Measurements from ENCODE around the gene LRCH3. TPM values are rescaled to one million over a fixed set of nuclear protein-coding genes. Genes with fewer than 3 reads are reported as not detected.

Gene LRCH3
- total and polyA plus RNA-seq, 2 of the 13 experiments (the other 11 are each of a cell fraction or from before 2014, with no cell fraction given): 25.5 to 103 TPM

DNA sequence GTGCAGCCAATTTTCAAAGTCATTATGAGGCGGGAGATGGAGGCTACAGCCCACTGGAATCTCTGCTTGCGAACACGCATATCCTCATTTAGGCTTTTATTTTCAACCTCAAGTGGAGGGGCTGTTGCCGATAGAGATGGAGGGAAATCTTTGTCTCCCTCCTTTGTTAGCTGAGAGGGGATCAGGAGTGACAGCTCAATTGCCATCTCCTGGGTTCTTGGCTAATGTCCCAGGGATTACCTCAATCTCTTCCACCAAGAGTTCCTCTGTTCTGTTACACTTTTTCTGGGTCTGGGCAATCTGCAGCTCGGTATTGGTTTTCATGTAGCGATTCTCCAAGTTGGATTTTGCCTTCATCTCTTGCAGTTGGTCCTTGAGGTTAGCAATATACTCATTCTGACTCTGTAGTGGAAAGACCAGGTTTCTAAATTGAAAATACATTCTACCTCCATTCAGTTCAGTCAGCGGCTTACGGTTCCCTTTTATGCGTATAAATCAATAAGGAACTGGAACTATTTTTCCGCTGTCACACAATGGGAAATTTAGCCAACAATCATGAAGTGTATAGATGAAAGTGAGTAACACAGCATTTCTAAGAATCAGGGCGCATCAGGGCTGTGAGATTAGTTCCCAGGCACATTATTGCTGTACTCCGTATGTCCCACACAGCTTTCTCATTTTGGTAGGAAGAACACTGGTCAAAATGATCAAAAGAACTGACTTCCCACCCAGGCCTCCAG is 122.8 kb downstream of the LRCH3 start:
- ChIA-PET POLR2A (no interaction called here), CTCF (ENCODE audit: low intra/inter-chr PET ratio, low total read pairs) (no interaction called here)
- Histone ChIP-seq H3K4me1 (ENCODE audit: insufficient read depth, low read length) (no peaks in the 10 kb centered on the region), H3K9ac (ENCODE audit: insufficient read depth, low read depth, low read length) (no peak overlapping the region), H2AFZ (ENCODE audit: low read length) (no peak overlapping the region), H3K9me3 (ENCODE audit: low read length) (no peaks in the 10 kb centered on the region), H3K27ac (ENCODE audit: extremely low read length, insufficient read depth, low read length) (no peak overlapping the region), H3K4me2 (ENCODE audit: low read depth, low read length) (no peak overlapping the region), H3K4me3 (replicated peaks in 1 of 3; ENCODE audit: insufficient read depth in 1 of 3, low read depth in 2 of 3, low read length in 3 of 3) (no peak overlapping the region), H3K79me2 (ENCODE audit: insufficient read depth, low read length) (no peaks in the 10 kb centered on the region), H3K27me3 (ENCODE audit: control insufficient read depth in 1 of 2, insufficient read depth in 2 of 2, low read length in 2 of 2) (no peaks in the 10 kb centered on the region), H4K20me1 (ENCODE audit: insufficient read depth, low read length) (no peaks in the 10 kb centered on the region), H3K36me3 (replicated peaks in 1 of 2; ENCODE audit: control insufficient read depth in 1 of 2, insufficient read depth in 2 of 2, low read length in 2 of 2) (no peaks in the 10 kb centered on the region)
- DNase-seq (ENCODE audit: low spot score) (no peak), FAIRE-seq (no peak), ATAC-seq (no peak)
- BruUV-seq (replicated peaks): no TSS peak
- WGBS (ENCODE audit: low lambda C conversion rate): 79% methylated on average over 12 of the region's 12 CpGs
- intact Hi-C loops (cut with micrococcal nuclease; ENCODE audit: unreplicated experiment): no loop called here
- in situ Hi-C loops (cut with HindIII; ENCODE audit: extremely low pct_ligation_motif_present, low pct_unique_long_range_greater_than_20kb): no loop called here
- TF ChIP-seq RFX3 (CRISPR knock-in tag; IDR thresholded peaks at IDR 0.05) (no peak), NRL (CRISPR knock-in tag; IDR thresholded peaks at IDR 0.05; ENCODE audit: borderline replicate concordance) (no peak), ZNF225 (CRISPR knock-in tag; IDR thresholded peaks at IDR 0.05) (no peak), ZNF550 (CRISPR knock-in tag; IDR thresholded peaks at IDR 0.05; ENCODE audit: borderline replicate concordance) (no peak), RFXAP (CRISPR knock-in tag; IDR thresholded peaks at IDR 0.05; ENCODE audit: borderline replicate concordance) (no peak), FOXA3 (CRISPR knock-in tag; IDR thresholded peaks at IDR 0.05) (no peak), ZFP90 (CRISPR knock-in tag; IDR thresholded peaks at IDR 0.05; ENCODE audit: borderline replicate concordance) (no peak)
- TF ChIP-seq, protein P1, sequence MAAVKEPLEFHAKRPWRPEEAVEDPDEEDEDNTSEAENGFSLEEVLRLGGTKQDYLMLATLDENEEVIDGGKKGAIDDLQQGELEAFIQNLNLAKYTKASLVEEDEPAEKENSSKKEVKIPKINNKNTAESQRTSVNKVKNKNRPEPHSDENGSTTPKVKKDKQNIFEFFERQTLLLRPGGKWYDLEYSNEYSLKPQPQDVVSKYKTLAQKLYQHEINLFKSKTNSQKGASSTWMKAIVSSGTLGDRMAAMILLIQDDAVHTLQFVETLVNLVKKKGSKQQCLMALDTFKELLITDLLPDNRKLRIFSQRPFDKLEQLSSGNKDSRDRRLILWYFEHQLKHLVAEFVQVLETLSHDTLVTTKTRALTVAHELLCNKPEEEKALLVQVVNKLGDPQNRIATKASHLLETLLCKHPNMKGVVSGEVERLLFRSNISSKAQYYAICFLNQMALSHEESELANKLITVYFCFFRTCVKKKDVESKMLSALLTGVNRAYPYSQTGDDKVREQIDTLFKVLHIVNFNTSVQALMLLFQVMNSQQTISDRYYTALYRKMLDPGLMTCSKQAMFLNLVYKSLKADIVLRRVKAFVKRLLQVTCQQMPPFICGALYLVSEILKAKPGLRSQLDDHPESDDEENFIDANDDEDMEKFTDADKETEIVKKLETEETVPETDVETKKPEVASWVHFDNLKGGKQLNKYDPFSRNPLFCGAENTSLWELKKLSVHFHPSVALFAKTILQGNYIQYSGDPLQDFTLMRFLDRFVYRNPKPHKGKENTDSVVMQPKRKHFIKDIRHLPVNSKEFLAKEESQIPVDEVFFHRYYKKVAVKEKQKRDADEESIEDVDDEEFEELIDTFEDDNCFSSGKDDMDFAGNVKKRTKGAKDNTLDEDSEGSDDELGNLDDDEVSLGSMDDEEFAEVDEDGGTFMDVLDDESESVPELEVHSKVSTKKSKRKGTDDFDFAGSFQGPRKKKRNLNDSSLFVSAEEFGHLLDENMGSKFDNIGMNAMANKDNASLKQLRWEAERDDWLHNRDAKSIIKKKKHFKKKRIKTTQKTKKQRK (IDR thresholded peaks at IDR 0.05; ENCODE audit: low read length): no peak
- TF ChIP-seq, protein P2, sequence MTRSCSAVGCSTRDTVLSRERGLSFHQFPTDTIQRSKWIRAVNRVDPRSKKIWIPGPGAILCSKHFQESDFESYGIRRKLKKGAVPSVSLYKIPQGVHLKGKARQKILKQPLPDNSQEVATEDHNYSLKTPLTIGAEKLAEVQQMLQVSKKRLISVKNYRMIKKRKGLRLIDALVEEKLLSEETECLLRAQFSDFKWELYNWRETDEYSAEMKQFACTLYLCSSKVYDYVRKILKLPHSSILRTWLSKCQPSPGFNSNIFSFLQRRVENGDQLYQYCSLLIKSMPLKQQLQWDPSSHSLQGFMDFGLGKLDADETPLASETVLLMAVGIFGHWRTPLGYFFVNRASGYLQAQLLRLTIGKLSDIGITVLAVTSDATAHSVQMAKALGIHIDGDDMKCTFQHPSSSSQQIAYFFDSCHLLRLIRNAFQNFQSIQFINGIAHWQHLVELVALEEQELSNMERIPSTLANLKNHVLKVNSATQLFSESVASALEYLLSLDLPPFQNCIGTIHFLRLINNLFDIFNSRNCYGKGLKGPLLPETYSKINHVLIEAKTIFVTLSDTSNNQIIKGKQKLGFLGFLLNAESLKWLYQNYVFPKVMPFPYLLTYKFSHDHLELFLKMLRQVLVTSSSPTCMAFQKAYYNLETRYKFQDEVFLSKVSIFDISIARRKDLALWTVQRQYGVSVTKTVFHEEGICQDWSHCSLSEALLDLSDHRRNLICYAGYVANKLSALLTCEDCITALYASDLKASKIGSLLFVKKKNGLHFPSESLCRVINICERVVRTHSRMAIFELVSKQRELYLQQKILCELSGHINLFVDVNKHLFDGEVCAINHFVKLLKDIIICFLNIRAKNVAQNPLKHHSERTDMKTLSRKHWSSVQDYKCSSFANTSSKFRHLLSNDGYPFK (CRISPR knock-in tag; IDR thresholded peaks at IDR 0.05; ENCODE audit: borderline replicate concordance): no peak
- TF ChIP-seq, protein P3, sequence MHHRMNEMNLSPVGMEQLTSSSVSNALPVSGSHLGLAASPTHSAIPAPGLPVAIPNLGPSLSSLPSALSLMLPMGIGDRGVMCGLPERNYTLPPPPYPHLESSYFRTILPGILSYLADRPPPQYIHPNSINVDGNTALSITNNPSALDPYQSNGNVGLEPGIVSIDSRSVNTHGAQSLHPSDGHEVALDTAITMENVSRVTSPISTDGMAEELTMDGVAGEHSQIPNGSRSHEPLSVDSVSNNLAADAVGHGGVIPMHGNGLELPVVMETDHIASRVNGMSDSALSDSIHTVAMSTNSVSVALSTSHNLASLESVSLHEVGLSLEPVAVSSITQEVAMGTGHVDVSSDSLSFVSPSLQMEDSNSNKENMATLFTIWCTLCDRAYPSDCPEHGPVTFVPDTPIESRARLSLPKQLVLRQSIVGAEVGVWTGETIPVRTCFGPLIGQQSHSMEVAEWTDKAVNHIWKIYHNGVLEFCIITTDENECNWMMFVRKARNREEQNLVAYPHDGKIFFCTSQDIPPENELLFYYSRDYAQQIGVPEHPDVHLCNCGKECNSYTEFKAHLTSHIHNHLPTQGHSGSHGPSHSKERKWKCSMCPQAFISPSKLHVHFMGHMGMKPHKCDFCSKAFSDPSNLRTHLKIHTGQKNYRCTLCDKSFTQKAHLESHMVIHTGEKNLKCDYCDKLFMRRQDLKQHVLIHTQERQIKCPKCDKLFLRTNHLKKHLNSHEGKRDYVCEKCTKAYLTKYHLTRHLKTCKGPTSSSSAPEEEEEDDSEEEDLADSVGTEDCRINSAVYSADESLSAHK (CRISPR knock-in tag; IDR thresholded peaks at IDR 0.05; ENCODE audit: borderline replicate concordance): no peak
